ENCODE data around the gene CRISPLD2.

CRISPLD2 gene

GRCh38 chr16:84803146-84803545, 16.6 kb upstream of the CRISPLD2 start:
- DNase-seq: no peak

DNA sequence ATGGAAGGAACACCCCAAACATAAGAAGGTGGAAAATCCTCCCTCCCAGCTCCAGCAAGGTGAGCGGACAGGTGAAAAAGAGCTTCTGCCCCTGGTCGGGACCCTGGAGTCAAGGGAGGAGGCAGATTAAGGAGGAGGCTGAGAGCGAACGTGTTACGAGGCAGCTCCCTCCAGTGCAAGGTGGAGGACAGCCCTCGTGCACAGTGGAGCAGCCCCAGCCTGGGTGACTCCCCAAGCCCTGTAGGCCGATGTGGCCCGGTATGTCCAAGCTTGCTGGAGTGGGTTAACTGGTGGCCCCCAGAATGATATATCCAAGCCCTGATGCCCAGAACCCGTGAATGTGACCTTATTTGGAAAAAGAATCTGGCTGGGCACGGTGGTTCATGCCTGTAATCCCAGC, 15.5 kb upstream of the CRISPLD2 start:
- no peak for DNase-seq

DNA sequence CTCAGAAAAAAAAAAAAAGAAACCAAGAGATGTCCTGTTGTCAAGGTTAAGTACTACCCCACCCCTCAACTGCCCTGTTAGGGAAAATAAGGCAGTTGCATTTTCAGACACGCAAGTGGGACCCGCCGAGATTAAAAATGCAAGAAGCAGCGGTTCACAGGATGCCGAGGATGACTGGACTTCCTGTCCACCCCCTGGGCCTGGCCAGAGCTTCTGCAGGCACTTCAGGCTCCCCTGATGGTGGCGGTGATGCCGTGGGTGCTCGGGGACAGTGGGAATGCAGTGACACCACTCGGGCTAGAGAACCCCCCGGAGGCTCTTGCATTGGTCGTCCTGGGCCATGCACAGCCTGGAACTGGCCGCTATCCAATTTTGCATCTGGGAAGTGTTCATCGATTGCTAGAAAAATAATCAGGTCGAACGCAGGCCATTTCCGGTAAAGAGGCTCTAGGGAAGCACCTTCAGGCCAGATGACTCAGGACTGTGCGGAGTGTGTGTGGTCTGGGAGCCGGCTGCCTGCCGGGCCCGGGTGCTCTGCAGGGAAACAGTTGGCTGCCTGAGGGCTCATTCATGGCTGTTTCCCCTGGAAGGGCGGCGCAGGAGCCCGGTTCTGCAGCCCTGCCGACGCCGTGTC, 13.4 kb upstream of the CRISPLD2 start:
- no peak for DNase-seq

DNA sequence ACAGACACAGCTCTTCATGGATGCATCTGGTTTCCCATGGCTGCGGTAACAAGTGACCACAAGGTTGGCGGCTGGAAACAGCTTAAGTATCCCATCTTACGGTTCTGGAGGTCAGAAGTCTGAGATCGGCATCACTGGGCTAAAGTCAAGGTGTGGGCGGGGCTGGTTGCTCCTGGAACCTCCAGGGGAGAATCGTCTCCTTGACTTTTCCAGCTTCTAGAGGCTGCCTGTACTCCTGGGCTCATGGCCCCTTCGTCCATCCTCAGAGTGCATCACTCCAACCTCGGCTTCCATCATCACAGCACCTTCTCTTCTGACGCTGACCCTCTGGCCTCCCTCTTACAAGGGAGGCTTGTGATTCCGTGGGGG, 12.9 kb upstream of the CRISPLD2 start:
- no peak for DNase-seq

DNA sequence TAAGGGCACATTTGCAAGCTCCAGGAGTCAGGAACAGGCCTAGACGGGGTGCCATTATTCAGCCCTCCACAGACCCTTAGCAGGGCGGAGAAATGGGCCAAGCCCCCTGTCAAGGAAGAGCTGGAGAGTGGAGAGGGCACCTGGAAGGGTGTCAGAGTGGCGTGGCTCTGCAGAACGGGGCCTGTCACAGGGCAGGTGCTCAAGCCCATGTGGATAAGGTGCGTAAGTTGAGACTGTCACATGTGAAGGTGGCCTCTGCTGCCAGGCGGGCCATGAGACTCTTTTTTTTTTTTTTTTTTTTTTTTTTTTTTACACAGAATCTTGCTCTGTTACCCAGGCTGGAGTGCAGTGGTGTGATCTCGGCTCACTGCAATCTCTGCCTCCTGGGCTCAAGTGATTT, 12.0 kb upstream of the CRISPLD2 start:
- DNase-seq: no peak

DNA sequence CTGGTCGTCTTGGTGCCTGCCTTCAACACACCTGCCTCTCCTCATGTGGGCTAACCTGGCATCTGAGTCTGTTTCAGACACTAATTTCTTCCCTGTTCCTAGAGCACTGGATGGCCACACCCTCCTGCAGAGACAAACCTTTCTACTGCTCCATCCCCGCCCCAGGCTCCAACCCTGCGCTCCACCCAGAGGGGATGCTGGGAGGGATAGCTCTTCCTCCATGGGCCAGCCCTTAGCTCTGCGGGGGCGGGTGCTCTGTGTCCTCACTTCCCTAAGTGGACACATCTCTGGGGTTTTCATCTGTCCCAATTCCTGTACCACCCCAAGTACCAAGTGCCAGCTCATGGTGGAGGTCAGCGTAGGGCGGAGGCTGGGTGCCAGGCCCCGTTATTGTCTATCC, 11.0 kb upstream of the CRISPLD2 start:
- DNase-seq: no peak

- DNase-seq: peak; percentile 33
Measured at GRCh38 chr16:84810518-84811273, 9.1 kb upstream of the CRISPLD2 start.

DNA sequence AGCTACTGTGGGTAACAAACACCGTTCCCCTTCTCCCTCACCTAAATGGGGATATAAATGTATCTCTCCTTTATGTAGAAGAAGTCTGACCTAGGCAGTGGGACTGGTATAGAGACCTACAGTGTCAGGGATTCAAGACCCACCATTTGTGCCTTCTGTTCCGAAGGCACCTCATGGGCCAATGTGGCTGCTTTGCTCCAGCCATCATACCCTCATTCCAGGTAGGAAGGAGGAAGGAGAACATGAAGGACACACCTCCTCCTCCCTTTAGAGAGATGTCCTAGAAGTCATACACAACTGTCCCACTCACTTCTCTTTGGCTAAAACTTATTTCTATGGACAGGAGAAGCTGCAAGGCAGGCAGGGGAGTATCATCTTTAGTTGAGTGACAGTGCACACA, 8.3 kb upstream of the CRISPLD2 start:
- no peak for DNase-seq

GRCh38 chr16:84813141-84813934, 6.4 kb upstream of the CRISPLD2 start:
- no peak for DNase-seq

DNA sequence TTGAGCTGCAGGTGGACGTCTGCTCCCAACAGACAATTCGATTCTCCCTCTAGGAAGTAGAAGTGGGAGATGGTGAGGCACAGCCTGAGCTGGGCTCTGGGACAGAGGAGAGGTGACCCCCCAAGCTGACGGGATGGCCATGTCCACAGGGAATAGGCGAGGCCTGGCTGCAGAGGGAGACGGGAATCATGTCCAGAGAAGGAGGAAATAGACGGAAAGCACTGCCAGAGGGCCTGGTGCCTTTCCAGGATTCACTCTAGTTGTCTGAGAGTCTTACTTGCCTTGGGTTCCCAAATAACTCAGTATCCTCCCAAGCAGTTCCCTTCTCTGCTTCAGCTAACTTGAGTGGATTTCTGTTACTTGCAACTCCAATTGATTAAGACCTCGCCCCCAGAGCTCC, 4.3 kb upstream of the CRISPLD2 start:
- DNase-seq: no peak

GRCh38 chr16:84816023-84816422, 3.8 kb upstream of the CRISPLD2 start:
- no peak for DNase-seq

DNA sequence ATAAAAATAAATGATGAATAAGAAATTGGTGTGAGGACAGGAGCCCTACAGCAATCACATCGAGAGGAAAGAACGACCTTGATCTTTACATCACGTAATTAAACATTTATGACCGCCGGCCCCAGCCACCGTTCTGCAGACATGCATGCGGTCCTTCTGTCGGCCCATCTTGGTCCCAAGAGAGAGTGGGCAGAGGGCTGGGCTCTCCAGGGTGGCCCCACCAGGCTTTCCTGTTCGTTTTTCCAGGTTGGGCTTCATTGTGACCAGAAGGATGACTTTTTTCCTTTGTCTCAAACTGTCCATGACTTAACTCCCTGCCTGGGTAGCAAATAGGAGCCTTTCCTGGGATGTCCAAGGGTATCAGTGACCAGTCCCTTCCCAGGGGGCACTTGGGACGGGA, 3.3 kb upstream of the CRISPLD2 start:
- DNase-seq: no peak

DNA sequence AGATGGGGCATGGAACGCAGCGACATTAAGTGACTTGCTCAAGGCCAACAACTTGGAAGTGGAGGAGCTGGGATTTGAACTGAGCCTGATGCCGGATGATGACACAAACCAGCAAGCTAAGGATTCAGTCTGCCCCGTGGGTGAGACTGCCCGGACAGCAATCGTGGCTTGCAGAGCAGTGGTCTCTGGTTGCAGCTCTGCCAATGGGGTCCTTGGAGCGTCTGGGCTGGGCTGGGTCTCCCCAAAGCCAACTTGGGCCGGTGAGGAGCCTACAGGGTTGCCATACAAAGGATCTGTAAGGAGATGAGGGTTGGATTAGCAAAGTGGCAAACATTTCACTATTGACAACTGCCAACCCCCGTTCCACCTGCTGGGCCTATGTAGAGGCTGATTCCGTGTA, 2.6 kb upstream of the CRISPLD2 start:
- no peak for DNase-seq

DNA sequence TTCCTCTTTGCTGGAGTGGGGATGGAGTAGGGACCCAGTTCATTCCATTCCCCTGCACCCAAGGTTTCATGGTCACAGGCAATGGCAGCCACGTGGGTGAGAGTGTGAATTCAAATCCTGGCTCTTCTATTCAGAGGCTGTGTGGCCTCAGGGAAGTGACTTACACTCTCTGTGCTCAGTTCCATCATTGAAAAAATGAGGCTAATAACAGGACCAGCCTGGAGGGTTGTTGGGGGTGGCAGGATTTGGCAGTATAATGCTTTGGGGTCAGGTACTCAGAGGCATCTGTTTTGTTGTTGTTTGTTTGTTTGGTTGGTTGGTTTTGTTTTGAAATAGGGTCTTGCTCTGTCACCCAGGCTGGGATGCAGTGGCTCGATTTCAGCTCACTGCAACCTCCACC, 2.2 kb upstream of the CRISPLD2 start:
- no peak for DNase-seq

DNA sequence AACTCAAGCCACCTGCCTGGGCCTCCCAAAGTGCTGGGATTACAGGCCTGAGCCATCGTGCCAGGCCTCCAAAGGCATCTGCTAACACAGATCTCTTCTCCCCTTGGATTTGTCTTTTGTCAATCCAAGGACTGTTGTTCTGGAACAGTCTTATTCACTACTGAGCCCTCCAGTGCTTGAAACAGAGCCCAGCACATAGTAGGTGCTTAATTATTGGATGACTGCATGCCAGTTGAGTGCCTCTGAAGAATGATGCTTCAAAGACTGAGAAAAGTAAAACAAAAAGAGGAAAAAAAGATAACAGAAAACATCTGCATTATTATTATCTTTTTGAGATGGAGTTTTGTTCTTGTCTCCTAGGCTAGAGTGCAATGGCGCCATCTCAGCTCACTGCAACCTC, 1.7 kb upstream of the CRISPLD2 start:
- no peak for DNase-seq

DNA sequence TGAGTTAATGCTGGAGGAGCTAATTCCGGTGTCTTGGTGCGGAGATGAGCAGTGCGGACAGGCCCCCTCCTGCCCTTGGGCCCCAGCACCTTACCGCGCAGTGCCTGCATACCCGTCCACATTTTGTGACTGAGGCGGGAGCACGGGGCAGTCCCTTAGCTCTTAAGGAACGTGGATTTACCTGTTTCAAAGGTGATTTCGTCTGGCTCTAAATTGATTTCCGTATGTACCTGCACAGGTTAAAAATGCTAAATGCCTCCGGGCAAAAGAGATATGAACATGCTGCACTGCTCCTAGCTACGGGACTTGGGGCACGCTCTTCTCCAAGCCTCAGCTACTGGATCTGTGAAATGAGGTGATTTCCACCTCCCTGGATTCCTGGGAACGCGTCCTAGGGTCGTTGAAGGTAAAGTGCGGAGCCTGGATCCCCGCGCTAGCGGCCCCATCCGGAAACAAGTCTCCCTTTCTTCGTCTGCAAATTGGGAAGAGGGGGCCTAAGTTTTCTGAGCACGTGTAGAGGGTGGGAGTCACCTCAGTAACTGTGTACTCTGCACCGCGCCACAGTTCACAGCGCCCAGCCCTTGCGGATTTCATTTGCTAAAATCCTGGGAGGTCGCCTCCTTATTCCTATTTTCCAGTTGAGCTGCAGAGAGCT, 669 bp upstream of the CRISPLD2 start:
- DNase-seq: no peak

GRCh38 chr16:84820305-84820684, 510 bp downstream of the CRISPLD2 start:
- no peak for DNase-seq

GRCh38 chr16:84820771-84821170, 986 bp downstream of the CRISPLD2 start:
- DNase-seq: no peak

DNA sequence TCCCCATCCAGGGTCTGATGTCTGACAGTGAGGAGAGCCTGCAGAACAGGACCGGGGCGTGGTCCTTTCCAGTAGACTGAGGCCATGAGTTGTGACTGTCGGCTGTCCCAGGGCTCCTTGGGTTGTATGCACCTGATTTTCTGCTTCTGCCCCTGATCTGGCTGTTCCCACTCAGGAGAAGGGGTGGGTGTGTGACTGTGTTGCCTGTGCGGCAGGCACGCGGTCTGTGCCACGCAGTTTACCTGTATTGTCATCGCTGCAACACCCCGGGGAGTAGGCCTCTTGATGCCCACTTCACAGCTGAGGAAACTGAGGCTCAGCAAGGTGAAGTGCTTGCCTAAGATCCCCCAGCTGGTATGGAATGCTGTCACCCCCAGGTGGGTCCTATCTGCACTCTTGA, 1.4 kb downstream of the CRISPLD2 start:
- no peak for DNase-seq

GRCh38 chr16:84821728-84822689, 2.2 kb downstream of the CRISPLD2 start:
- DNase-seq: no peak

- DNase-seq: no peak
Measured at GRCh38 chr16:84822990-84823389, 3.2 kb downstream of the CRISPLD2 start.

- no peak for DNase-seq
Measured at GRCh38 chr16:84823484-84823883, 3.7 kb downstream of the CRISPLD2 start.

All from activated CD4-positive, alpha-beta T cell treated with anti-CD3 and anti-CD28 coated beads for 48 hours (primary cell).